ENCODE measurements around the gene PSTPIP1.

GRCh38 chr15:76973362-76973743, 21.6 kb upstream of the PSTPIP1 start:
- TF ChIP-seq, protein P1, sequence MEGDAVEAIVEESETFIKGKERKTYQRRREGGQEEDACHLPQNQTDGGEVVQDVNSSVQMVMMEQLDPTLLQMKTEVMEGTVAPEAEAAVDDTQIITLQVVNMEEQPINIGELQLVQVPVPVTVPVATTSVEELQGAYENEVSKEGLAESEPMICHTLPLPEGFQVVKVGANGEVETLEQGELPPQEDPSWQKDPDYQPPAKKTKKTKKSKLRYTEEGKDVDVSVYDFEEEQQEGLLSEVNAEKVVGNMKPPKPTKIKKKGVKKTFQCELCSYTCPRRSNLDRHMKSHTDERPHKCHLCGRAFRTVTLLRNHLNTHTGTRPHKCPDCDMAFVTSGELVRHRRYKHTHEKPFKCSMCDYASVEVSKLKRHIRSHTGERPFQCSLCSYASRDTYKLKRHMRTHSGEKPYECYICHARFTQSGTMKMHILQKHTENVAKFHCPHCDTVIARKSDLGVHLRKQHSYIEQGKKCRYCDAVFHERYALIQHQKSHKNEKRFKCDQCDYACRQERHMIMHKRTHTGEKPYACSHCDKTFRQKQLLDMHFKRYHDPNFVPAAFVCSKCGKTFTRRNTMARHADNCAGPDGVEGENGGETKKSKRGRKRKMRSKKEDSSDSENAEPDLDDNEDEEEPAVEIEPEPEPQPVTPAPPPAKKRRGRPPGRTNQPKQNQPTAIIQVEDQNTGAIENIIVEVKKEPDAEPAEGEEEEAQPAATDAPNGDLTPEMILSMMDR (IDR thresholded peaks at IDR 0.05; ENCODE audit: poor library complexity): peak; percentile 30
- no peak for TF ChIP-seq EZH2 (IDR thresholded peaks at IDR 0.05; ENCODE audit: borderline replicate concordance)
